HG03342 (cell line): ENCODE results near the gene CLEC3B.
"Not testable (repeated sequence)": the region's sequence is repeated elsewhere in the genome, so short reads cannot be mapped to it uniquely, and the experiment has no call there.

Experiments
- ATAC-seq: cut with Tn5 transposase; IDR thresholded peaks from one replicate; pipeline ENCODE4 v1.9.1; 2021; ENCODE audit warnings: mild to moderate bottlenecking, moderate library complexity; ENCODE audit not compliant: unreplicated experiment

The CLEC3B gene

DNA sequence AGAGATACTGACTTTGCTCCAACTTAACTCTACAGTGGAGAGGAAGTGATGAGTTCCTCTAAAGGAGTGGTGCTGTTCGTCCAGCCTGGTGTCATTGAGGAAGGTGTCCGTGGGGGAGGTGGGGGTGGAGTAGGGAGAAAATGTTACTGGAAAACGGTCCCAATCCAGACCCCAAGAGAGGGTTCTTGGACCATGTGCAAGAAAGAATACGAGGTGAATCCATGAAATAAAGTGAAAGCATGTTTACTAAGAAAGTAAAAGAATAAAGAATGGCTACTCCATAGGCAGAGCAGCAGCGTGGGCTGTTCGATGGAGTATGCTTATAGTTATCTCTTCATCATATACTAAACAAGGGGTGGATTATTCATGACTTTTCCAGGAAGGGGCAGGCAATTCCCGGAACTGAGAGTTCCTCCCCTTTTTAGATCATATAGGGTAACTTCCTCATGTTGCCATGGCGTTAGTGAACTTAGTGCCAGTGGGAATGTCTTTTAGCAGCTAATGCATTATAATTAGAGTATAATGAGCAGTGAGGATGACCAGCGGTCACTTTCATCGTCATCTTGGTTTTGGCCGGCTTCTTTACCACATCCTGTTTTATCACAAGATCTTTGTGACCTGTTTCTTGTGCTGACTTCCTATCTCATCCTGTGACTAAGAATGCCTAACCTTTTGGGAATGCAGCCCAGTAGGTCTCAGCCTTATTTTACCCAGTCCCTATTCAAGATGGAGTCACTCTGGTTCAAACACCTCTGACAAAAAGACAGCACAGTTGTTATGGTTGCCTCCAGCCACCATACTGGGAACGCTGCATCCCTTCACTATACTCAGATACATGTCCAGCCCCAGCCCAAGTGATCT lies 38.6 kb downstream of the CLEC3B start:
- no peak for ATAC-seq

DNA sequence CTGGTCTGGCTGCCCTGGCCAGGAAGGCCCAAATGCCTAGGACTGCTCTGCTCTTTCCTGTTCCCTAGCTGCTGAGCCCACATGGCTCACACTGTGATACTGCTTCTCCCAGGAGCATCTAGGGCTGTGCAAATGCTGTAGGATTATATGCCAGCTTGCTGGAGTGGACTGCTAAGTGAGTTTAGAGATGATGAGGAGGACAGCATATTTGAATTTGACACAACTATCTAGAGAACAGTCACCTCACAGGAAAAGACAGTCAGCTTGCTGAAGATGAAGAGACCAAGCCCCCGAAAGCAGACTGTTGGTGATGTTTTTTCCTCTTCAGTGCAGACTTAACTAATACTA lies 39.2 kb downstream of the CLEC3B start:
- no peak for ATAC-seq

DNA sequence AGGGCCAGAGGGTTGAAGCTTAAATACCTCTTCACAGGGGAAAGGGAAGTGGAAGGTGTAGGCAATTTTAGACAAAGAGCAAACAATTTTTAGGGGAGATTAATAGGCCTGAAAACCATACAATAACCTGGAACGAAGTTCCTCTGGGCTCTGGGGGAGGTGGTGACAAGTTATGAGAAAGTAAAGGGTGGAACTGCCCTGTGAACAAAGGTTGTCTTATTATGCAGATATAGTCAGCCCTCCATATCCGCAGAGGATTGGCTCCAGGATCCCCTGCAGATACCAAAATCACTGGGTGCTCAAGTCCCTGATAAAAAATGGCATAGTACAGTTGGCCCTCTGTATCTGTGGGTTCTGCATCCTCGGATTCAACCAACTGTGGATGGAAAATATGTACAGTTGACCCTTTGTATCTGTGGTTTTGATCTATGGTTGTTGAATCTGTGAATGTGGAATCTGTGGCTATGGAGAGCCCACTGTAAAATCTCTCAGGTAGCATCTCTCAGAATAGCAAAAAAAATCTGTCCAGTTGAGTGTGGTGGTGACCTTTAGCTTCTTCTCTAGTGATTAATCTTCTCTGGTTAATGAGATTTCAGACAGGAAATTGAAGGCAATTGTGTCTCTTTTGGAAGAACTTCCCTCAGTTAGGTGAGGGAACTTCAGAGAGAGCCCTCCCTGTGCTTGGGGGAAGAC lies 40.2 kb downstream of the CLEC3B start:
- ATAC-seq = no peak

DNA sequence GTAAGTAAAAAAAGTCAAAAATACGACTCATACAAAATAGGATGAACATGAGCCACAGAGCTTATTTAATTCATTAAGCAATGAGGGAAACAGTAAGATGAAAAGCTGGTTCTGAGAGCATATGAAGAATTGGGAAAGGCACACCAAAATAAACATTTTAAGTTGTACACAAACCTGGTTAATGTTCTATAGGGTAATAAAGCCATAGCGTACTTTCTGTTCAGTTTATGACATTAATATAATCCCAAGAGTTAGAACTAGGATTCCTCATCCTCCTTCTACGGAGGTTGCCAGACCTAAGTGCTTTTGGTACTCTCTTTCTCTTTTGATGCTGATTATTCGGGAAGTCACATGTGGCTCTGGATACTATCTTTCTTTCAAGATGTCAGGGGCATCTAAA lies 41.4 kb downstream of the CLEC3B start:
- no peak for ATAC-seq

DNA sequence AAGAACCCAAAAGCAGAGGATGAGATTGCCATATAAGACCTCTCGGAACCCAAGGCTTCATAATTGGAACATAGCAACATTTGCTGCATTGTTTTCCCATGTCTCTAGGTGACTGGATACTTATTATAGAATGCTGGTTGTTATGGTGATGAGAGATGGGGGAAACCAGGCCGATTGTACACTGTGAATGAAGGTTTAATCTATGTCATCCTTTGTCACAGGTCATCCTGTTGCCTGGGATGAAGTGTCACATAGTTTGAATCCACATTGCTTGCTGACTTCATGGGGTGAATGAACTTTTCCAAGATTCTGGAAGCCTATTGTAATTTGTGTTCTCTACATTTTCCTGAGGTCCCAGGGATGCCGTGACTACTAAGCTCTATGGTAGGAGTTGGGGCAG lies 41.8 kb downstream of the CLEC3B start:
- ATAC-seq = no peak

DNA sequence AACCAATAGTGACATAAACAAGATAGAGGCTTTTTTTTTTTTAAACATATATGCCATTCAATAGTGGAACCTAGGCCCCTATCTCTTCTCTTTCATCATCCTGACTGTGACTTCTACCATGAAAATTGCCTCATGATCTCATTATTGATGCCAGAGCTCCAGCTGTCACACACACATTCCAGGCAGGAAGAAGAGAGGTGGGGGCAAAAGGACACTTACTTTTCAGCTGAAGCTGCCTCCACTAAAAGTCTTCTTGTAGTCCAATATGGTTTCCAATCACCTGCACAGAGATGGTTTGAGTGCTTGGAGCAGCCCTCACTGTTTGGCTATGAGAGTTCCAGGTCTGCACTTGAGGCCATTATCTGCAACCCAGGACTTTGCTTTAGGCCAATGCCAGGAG lies 45.0 kb downstream of the CLEC3B start:
- ATAC-seq = no peak

DNA sequence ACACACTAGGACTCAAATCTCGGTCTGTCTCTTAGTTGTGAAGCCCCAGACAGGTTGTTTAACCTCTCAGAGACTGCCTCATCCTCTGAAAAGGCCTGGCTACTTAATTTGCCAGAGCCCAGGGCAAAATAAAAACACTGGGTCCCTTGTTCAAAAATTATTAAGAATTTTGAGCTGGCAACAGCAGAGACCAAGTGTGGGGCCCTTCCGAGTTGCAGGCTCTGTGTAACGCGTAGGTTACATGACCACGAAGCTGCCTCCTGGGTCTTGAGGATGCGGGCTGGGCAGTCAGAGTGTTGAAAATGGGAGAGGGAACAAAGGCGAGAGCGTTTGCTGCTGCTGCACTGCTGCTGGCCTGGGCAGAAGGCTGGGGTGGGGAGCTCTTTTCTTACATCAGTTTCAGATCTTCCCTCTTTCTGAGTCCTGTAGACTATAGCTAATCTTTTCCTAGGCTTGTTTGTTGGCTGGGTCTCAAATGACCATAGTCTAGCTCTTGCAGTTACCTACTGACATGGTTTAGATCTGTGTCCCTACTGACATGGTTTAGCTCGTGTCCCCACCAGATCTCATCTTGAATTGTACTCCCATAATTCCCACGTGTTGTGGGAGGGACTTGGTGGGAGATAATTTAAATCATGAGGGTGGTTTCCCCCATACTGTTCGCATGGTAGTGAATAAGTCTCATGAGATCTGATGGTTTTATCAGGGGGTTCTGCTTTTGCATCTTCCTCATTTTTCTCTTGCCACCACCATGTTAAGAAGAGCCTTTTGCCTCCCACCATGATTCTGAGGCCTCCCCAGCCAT lies 49.9 kb downstream of the CLEC3B start:
- ATAC-seq = no peak

DNA sequence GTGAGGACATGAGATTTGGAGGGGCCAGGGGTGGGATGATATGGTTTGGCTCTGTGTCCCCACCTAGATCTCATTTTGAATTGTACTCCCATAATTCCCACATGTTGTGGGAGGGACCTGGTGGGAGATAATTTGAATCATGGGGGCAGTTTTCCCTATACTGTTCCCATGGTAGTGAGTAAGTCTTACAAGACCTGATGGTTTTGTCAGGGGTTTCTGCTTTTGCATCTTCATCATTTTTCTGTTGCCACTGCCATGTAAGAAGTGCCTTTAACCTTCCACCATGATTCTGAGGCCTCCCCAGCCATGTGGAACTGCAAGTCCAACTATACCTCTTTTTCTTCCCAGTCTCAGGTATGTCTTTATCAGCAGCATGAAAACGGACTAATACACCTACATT lies 52.2 kb downstream of the CLEC3B start:
- ATAC-seq = not testable (repeated sequence)

DNA sequence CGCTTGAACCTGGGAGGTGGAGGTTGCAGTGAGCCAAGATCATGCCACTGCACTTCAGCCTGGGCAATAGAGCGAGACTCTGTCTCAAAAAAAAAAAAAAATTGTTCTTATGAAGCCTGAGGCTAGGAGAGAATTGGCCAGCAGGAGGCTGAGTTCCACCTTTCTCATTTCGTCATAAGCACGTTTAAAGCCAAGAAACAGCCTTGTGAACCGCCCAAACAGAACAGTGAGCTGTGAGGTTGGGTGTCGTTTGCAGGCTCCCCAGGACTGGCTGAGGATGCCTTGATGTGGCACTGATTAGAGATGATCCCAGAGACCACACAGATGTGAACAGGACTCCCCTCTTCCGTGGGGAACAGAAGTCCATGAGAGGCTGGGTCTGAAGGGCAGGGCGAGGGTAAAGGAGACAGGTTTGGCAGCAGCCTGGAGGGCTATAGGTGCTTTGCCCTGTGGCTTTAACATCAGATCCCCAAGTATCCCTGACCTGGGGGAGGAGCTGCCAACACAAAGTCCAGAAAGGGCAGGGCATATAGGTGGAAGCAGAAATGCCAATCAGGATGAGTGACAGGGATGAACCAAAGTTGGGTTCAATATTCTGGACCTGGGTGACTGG lies 52.9 kb downstream of the CLEC3B start:
- ATAC-seq = no peak

DNA sequence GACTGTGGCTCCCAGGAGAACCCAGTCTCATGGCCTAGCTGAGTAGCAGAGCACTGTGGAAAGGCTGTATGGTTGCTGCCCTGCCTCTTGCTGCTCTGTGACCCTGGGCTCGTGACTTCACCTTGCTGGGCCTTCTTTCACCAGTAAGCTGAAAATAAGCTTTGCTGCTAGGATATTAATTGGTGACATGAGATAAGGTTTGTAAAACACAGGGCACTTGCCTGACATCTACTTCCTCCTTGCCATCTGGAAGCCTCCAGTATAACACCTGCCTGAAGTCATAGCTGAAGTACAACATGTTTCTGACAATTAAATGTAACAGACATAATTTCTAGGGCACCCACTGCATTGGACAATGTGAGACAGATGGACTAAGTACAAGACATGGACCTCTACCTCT lies 53.6 kb downstream of the CLEC3B start:
- no peak for ATAC-seq

DNA sequence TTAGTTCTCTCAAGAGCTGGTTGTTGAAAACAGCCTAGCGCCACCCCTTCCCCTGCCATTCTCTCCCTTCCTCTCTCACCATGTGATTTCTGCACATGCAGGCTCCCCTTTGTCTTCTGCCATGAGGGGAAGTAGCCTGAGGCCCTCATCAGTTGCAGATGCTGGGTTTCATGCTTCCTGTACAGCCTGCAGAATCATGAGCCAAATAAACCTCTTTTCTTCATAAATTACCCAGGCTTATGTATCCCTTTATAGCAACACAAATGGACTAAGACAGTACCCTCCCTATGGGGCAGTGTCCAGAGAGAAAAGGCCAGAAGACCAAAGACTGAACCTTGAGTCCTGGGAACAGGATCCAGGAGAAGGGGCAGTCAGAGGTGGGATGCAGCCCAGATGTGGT lies 54.7 kb downstream of the CLEC3B start:
- ATAC-seq = no peak

DNA sequence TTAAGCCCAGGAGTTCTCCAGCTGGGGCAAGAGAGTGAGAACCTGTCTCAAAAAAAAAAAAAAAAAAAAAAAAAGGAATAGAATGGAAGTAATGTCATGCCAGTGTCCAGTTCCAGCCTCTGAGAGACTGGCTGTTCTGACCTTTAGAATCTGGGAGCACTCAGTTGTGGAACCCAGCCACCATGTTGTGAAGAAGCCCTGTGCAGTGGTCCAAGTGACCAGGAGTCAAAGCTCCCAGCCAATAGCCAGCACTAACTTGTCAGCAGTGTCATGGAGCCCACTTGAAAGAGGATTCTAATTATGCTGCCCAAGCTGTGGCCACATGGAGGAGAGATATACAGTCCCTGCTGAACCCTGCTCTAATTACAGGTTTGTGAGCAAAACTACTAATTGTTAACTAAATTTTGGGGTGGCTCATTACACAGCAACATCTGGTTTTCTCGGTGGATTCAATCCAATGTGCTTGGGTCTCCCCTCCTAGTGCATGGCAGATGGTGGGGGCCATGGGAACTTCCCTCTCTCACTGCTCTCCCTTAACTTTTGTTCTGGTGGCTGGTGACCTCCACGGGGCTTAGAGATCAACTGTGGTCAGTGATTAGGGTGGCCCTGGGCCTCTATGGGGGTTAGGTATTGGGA lies 55.5 kb downstream of the CLEC3B start:
- no peak for ATAC-seq

DNA sequence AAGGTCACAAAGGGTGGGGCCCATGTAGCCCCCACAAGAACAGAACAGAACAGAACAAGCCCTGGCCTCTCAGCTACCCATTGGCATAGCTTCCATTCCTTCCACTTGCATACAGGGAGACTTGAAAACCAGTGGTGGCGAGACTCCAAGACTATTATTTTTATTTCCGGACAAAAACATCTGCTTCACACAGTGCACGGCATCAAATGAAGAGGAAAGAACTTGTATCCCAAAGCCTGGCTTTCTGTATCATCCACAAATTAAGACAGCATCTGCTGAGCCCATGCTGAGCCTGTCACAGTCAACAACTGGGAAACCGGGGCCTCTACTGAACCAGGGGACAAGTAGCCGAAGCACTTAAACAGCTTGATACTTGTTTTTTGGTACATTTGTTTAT lies 56.0 kb downstream of the CLEC3B start:
- no peak for ATAC-seq

DNA sequence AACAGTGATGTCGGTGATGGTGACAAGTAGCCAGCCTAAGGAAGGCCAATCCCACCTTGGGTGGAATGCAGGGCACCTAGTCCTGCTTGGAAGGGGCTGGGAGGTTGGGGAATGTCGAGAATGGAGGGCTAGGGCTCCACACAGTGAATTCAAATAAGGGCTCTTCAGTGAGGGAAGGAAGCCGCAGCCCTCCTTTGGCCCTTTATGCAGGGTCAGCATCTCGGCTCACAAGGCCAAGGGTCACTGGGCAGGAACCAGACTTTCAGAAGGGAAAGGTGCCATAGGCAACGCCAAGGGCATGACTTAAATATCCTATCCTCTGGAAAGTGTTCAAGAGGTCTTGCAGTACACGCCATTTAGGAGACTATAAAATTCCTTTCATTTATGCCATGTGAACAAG lies 56.9 kb downstream of the CLEC3B start:
- ATAC-seq = no peak

DNA sequence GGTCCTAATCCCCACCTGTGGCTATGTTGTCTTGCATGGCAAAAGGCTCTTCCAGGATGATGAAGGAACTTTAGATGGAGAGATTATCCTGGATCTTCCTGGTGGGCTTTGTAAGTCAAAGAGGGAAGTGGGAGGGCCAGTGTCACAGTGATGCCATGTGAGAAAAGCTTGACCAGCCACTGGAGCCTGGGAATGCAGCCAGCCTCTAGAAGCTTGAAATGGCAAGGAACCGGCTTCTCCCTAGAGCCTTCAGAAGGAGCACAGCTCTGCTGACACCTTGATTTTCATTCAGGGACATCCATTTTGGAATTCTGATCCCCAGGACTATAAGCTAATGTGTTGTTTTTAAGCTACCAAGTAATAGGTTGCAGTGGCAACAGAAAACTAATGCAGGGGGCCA lies 58.3 kb downstream of the CLEC3B start:
- ATAC-seq = no peak

DNA sequence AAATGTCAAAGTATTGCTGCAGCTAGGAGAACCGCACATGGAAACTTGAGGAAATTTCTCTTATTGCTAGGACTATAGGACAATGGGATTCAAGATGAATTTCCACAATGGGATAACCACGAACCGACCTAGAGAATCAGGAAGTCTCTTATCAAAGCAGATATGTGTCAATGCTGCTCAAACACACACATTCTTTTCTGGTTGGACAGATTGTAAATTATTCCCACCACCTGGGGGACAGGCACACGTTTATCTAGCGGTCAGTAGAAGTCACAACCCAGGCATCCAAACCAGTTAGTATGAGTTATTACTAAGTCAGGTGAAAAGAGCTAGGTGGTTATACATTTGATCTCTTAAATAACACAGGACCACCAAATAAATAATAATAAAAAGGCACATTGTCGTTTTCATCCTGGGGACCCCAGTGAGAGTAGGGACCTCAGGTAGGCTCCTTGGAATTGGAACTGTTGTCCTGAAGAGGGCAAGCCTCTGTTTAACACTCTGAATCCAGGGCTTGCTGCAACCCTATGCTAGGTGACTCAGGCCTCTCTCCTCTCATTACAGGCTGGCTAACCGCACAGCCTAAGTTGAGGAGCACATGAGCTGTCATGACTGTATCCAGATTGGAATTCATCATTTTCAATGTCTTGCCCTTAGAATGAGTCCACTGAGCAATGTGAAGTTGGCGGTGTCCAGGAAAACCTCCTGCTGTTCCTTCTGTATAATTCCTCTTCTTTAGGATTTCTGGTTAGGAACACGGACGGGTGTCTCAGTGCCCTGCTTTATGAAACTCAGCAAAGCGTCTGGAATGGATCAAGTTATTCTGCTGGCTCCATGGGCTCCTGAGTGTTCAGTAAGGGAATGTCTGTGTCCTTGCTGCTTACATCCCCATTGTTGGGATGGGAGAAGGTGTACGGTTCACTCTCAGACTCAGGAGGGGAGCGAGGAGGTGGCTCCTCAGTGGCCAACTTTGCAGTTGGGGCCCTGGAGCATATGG lies 59.0 kb downstream of the CLEC3B start:
- no peak for ATAC-seq
